B cell (primary cell): ENCODE measurements around the gene NIP7. TPM values are rescaled to one million over a fixed set of nuclear protein-coding genes. Genes with fewer than 3 reads are reported as not detected.
A peak's percentile ranks its signal among the peaks of the same experiment; 100 is the strongest.

ENCODE experiments used
- ATAC-seq: fragments of 200-7000 bp; cut with Tn5 transposase; one replicate; pipeline ENCODE4 v1.10.0; 2021; ENCODE audit warnings: low read depth, mild to moderate bottlenecking, moderate number of reproducible peaks, moderate library complexity
- CTCF ChIA-PET: fragments of 350-600 bp; sonication (Branson Sonifier 250); formaldehyde crosslinking; loops from one replicate; lab custom pipeline; 2021; ENCODE audit warnings: antibody characterized with exemption, inconsistent platforms; lab: Charles Lee
- POLR2A ChIA-PET: fragments of 350-600 bp; sonication (Branson Sonifier 250); formaldehyde crosslinking; loops from one replicate; lab custom pipeline; 2021; ENCODE audit warnings: antibody characterized with exemption; lab: Charles Lee
- DNase-seq: peaks from one replicate; pipeline ENCODE4 v3.0.0; 2013
- H2AFZ ChIP-seq: 2 replicates; pipeline ENCODE4 v1.6.1; 2012; ENCODE audit warnings: mild to moderate bottlenecking, low read depth, low read length; ENCODE audit not compliant: insufficient read depth, poor library complexity, severe bottlenecking
- H3K27ac ChIP-seq, 2 donors: 1 replicate in 1 of 2; 2 replicates in 1 of 2; pipeline ENCODE4 v1.5.1; 2012 to 2013; ENCODE audit warnings: low read length in 2 of 2, mild to moderate bottlenecking in 2 of 2, moderate library complexity in 1 of 2
- H3K27me3 ChIP-seq, 4 experiments: fragments of 200-600 bp in 1 of 4; sonication (generic) in 1 of 4; replicated peaks in 1 of 4; 1 replicate in 2 of 4; 2 replicates in 2 of 4; pipeline versions ENCODE4 v1.6.1 to v1.7.0; 2013 to 2016; ENCODE audit warnings: low read length in 3 of 4, mild to moderate bottlenecking in 2 of 4, mixed read lengths in 1 of 4, moderate library complexity in 1 of 4; ENCODE audit not compliant: insufficient read depth in 4 of 4, control insufficient read depth in 3 of 4; ENCODE audit errors: control extremely low read depth in 1 of 4
- H3K36me3 ChIP-seq, 2 experiments: replicated peaks in 1 of 2; 1 replicate in 1 of 2; 2 replicates in 1 of 2; pipeline versions ENCODE4 v1.6.1 to v1.7.1; 2013; ENCODE audit warnings: low read length in 1 of 2; ENCODE audit not compliant: insufficient read depth in 2 of 2, control insufficient read depth in 1 of 2; ENCODE audit errors: control extremely low read depth in 1 of 2, extremely low read depth in 1 of 2
- H3K4me1 ChIP-seq, 2 donors: fragments of 200-600 bp in 1 of 2; sonication (generic) in 1 of 2; 1 replicate in 1 of 2; 2 replicates in 1 of 2; pipeline versions ENCODE4 v1.5.1 to v1.6.1; 2013 to 2017; ENCODE audit warnings: low read length in 2 of 2; ENCODE audit not compliant: control insufficient read depth in 2 of 2, insufficient read depth in 2 of 2
- H3K4me2 ChIP-seq: replicated peaks from 2 replicates; pipeline ENCODE3; 2012; ENCODE audit warnings: mild to moderate bottlenecking, low read depth, low read length; ENCODE audit not compliant: poor library complexity, severe bottlenecking
- H3K4me3 ChIP-seq, 5 experiments: fragments of 200-600 bp in 1 of 5; sonication (generic) in 1 of 5; 1 replicate in 3 of 5; 2 replicates in 2 of 5; pipeline versions ENCODE4 v1.5.1 to v1.7.0; 2011 to 2016; ENCODE audit warnings: low read length in 4 of 5, mild to moderate bottlenecking in 4 of 5, low read depth in 2 of 5, control low read depth in 1 of 5, moderate library complexity in 1 of 5; ENCODE audit not compliant: insufficient read depth in 1 of 5; ENCODE audit errors: control extremely low read depth in 1 of 5, extremely low read depth in 1 of 5
- H3K79me2 ChIP-seq: fragments of 200-600 bp; sonication (generic); one replicate; pipeline ENCODE4 v1.6.0; 2016; ENCODE audit warnings: low read length; ENCODE audit not compliant: control insufficient read depth, insufficient read depth
- H3K9ac ChIP-seq: fragments of 200-600 bp; sonication (generic); 2 replicates; pipeline ENCODE4 v1.6.1; 2017; ENCODE audit warnings: mild to moderate bottlenecking, low read length, moderate library complexity
- H3K9me3 ChIP-seq, 3 donors: one replicate each; pipeline versions ENCODE4 v1.6.1 to v1.7.1; 2013; ENCODE audit warnings: low read length in 2 of 3; ENCODE audit not compliant: control insufficient read depth in 2 of 3, insufficient read depth in 1 of 3; ENCODE audit errors: control extremely low read depth in 1 of 3
- H4K20me1 ChIP-seq: 2 replicates; pipeline ENCODE4 v1.6.0; 2012; ENCODE audit warnings: mild to moderate bottlenecking, low read length; ENCODE audit not compliant: insufficient read depth, control insufficient read depth, poor library complexity, severe bottlenecking
- H3K27ac Mint-ChIP-seq: one replicate; pipeline ENCODE4 v1.8.0; 2021; ENCODE audit warnings: mixed read lengths
- H3K27me3 Mint-ChIP-seq: one replicate; pipeline ENCODE4 v1.8.0; 2021; ENCODE audit warnings: mixed read lengths
- H3K4me1 Mint-ChIP-seq: one replicate; pipeline ENCODE4 v1.8.0; 2021; ENCODE audit warnings: mixed read lengths
- H3K4me3 Mint-ChIP-seq: one replicate; pipeline ENCODE4 v1.8.0; 2021; ENCODE audit warnings: mixed read lengths
- H3K9me3 Mint-ChIP-seq: one replicate; pipeline ENCODE4 v1.8.0; 2022; ENCODE audit warnings: mixed read lengths; ENCODE audit not compliant: insufficient read depth
- EZH2 ChIP-seq: IDR thresholded peaks from 2 replicates; pipeline ENCODE4 v1.6.1; 2012; ENCODE audit warnings: borderline replicate concordance, low read depth, mild to moderate bottlenecking, moderate library complexity, low read length; ENCODE audit not compliant: insufficient read depth, poor library complexity, severe bottlenecking
- WGBS: methylation state at CpG from one replicate; pipeline ENCODE4 v1.1.5; 2013; ENCODE audit warnings: missing lambda C conversion rate; ENCODE audit not compliant: insufficient coverage; 5-methylcytosine and 5-hydroxymethylcytosine counted together
- intact Hi-C: fragments of 100-400 bp; cut with micrococcal nuclease; formaldehyde crosslinking; loops from one replicate; pipeline ENCODE4 v1.10.0; 2022
- polyA plus RNA-seq: library from polyadenylated mRNA; depleted of rRNA; stranded (reverse); fragments of >200 nt; gene quantifications from 2 replicates; pipeline ENCODE4 v1.2.3, GENCODE V29; 2012
- total RNA-seq, 2 donors: library from RNA; stranded (reverse); fragments of 120-200 nt in 1 of 2; gene quantifications; 1 replicate in 1 of 2; 2 replicates in 1 of 2; pipeline versions ENCODE4 v1.2.3 to v1.2.4, GENCODE V29; 2013 to 2022
- TF ChIP-seq, protein P1 (sequence below): fragments of 200-600 bp; IDR thresholded peaks from one replicate; pipeline ENCODE4 v1.8.0; 2022; ENCODE audit warnings: antibody characterized with exemption, mild to moderate bottlenecking

NIP7 gene
- total and polyA plus RNA-seq, 2 donors (not counting 1 experiment from before 2014, with no cell fraction given), result 4.4 to 20.2 TPM

- DNase-seq (no peak), ATAC-seq (no peak)
- TF ChIP-seq, protein P1, sequence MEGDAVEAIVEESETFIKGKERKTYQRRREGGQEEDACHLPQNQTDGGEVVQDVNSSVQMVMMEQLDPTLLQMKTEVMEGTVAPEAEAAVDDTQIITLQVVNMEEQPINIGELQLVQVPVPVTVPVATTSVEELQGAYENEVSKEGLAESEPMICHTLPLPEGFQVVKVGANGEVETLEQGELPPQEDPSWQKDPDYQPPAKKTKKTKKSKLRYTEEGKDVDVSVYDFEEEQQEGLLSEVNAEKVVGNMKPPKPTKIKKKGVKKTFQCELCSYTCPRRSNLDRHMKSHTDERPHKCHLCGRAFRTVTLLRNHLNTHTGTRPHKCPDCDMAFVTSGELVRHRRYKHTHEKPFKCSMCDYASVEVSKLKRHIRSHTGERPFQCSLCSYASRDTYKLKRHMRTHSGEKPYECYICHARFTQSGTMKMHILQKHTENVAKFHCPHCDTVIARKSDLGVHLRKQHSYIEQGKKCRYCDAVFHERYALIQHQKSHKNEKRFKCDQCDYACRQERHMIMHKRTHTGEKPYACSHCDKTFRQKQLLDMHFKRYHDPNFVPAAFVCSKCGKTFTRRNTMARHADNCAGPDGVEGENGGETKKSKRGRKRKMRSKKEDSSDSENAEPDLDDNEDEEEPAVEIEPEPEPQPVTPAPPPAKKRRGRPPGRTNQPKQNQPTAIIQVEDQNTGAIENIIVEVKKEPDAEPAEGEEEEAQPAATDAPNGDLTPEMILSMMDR, result no peak
- no peak for TF ChIP-seq EZH2
- Histone ChIP-seq H3K9me3 (peaks cover 0 to 7% (median 0%) of the 10 kb centered on the region in 3 donors), H3K4me3 (no peak overlapping the region), H3K79me2 (peaks cover 21% of the 10 kb centered on the region), H2AFZ (no peak overlapping the region), H3K4me2 (no peak overlapping the region), H3K27me3 (no peaks in the 10 kb centered on the region), H4K20me1 (peaks cover 15% of the 10 kb centered on the region), H3K27ac (no peak overlapping the region), H3K36me3 (peaks cover 3 to 55% of the 10 kb centered on the region in 2 experiments), H3K4me1 (peaks cover 25 to 44% of the 10 kb centered on the region in 2 donors), H3K9ac (no peak overlapping the region)
- Mint-ChIP-seq H3K27me3 (no peaks in the 10 kb centered on the region), H3K9me3 (peaks cover 3% of the 10 kb centered on the region), H3K4me1 (peaks cover 39% of the 10 kb centered on the region), H3K27ac (peak overlapping the region; percentile 13), H3K4me3 (no peak overlapping the region)
- 92% methylated on average over 1 of the region's 4 CpGs for WGBS
- intact Hi-C loops, result no loop called here
- CTCF ChIA-PET, result no interaction called here
- POLR2A ChIA-PET, result no interaction called here
These were observed 29.3 kb downstream of the NIP7 start for GRCh38 chr16:69368866-69369265.

- H3K79me2 ChIP-seq, result peaks cover 34% of the 10 kb centered on the region
- peaks cover 4 to 41% of the 10 kb centered on the region in 2 experiments for H3K36me3 ChIP-seq
- Mint-ChIP-seq H3K27ac (peak overlapping the region; percentile 86), H3K9me3 (peaks cover 3% of the 10 kb centered on the region), H3K27me3 (no peaks in the 10 kb centered on the region), H3K4me3 (peak overlapping the region; percentile 68), H3K4me1 (peaks cover 42% of the 10 kb centered on the region)
- TF ChIP-seq, protein P1, result no peak
- no peak for TF ChIP-seq EZH2
- peak overlapping the region; percentile 54 for H3K4me2 ChIP-seq
- H4K20me1 ChIP-seq, result no peaks in the 10 kb centered on the region
- CTCF ChIA-PET, result interaction anchor here (0.8 to 0.9 kb wide), 2 partner anchors 13 to 221 kb away, joined by 3 read pairs; no protein-coding TSS in a partner anchor
- POLR2A ChIA-PET, result no interaction called here
- ATAC-seq (peak; percentile 79), DNase-seq (peak; percentile 73)
- H3K27me3 ChIP-seq, result no peaks in the 10 kb centered on the region
- H3K4me1 ChIP-seq, result peaks cover 25 to 44% of the 10 kb centered on the region in 2 donors
- H3K9ac ChIP-seq, result no peak overlapping the region
- peak overlapping the region; percentile 70 to 74 for H3K27ac ChIP-seq
- no CpG with 5 or more reads among the region's 2 CpGs for WGBS
- intact Hi-C loops, result loop anchor here (2.0 kb wide), 1 partner anchor 13 kb away; no protein-coding TSS in a partner anchor
- no peak overlapping the region for H2AFZ ChIP-seq
- peaks cover 0 to 7% (median 0%) of the 10 kb centered on the region in 3 donors for H3K9me3 ChIP-seq
- no peak overlapping the region for H3K4me3 ChIP-seq
These were observed 32.0 kb downstream of the NIP7 start for GRCh38 chr16:69371564-69371963.
